Neural cell (in vitro differentiated cells): ENCODE results near the gene RIPOR1. TPM values are rescaled to one million over a fixed set of nuclear protein-coding genes. Genes with fewer than 3 reads are reported as not detected.

Source experiments
- H2AFZ ChIP-seq: fragments of 200-600, 300-800 bp; sonication (generic), shearing (Covaris generic); 2 replicates; pipeline ENCODE4 v1.6.0; 2014; ENCODE audit warnings: low read depth, mild to moderate bottlenecking, antibody characterized with exemption, low read length, moderate library complexity
- H3F3A ChIP-seq: fragments of 200-600 bp; shearing (Covaris generic); 2 replicates; pipeline ENCODE4 v1.6.1; 2016; ENCODE audit warnings: mild to moderate bottlenecking, moderate library complexity, mixed read lengths, antibody characterized with exemption, low read length; ENCODE audit not compliant: insufficient read depth, poor library complexity, severe bottlenecking
- H3K27ac ChIP-seq: fragments of 200-600, 300-800 bp; sonication (generic), shearing (Covaris generic); 2 replicates; pipeline ENCODE4 v1.5.1; 2014; ENCODE audit warnings: mild to moderate bottlenecking, low read length, moderate library complexity
- H3K27me3 ChIP-seq: fragments of 300-800, 200-600 bp; sonication (generic), shearing (Covaris generic); 2 replicates; pipeline ENCODE4 v1.6.0; 2014; ENCODE audit warnings: mild to moderate bottlenecking, low read depth, low read length, moderate library complexity; ENCODE audit not compliant: insufficient read depth
- H3K36me3 ChIP-seq: fragments of 300-800, 200-600 bp; sonication (generic), shearing (Covaris generic); 2 replicates; pipeline ENCODE4 v1.5.1; 2014; ENCODE audit warnings: mild to moderate bottlenecking, antibody characterized with exemption, low read length, moderate library complexity; ENCODE audit not compliant: insufficient read depth
- H3K4me2 ChIP-seq: fragments of 300-800, 200-600 bp; sonication (generic), shearing (Covaris generic); 2 replicates; pipeline ENCODE4 v1.6.0; 2014; ENCODE audit warnings: mild to moderate bottlenecking, low read length
- H3K4me3 ChIP-seq: fragments of 300-800, 200-600 bp; sonication (generic), shearing (Covaris generic); 2 replicates; pipeline ENCODE4 v1.5.1; 2014; ENCODE audit warnings: mild to moderate bottlenecking, low read length, moderate library complexity
- H3K79me2 ChIP-seq: fragments of 200-600 bp; shearing (Covaris generic); replicated peaks from 2 replicates; pipeline ENCODE4 v1.6.0; 2014; ENCODE audit warnings: mild to moderate bottlenecking, low read length, moderate library complexity; ENCODE audit not compliant: insufficient read depth
- H3K9ac ChIP-seq: fragments of 300-800, 200-600 bp; sonication (generic), shearing (Covaris generic); 2 replicates; pipeline ENCODE4 v1.6.1; 2016; ENCODE audit warnings: mild to moderate bottlenecking, low read length, mixed read lengths
- H3K9me2 ChIP-seq: fragments of 200-600 bp; shearing (Covaris generic); 2 replicates; pipeline ENCODE4 v1.6.1; 2016; ENCODE audit warnings: mild to moderate bottlenecking, low read length, mixed read lengths; ENCODE audit not compliant: insufficient read depth
- H3K9me3 ChIP-seq: fragments of 200-600, 300-800 bp; sonication (generic), shearing (Covaris generic); 2 replicates; pipeline ENCODE4 v1.6.1; 2016; ENCODE audit warnings: mild to moderate bottlenecking, mixed run types, low read length, moderate library complexity, mixed read lengths
- H4K20me1 ChIP-seq: fragments of 200-600 bp; shearing (Covaris generic); 2 replicates; pipeline ENCODE4 v1.6.1; 2016; ENCODE audit warnings: mild to moderate bottlenecking, mixed run types; ENCODE audit not compliant: insufficient read depth
- CTCF ChIP-seq: fragments of 450-650 bp; IDR thresholded peaks from 2 replicates; pipeline ENCODE4 v1.5.1; 2014; ENCODE audit warnings: antibody characterized with exemption, mild to moderate bottlenecking, moderate library complexity; ENCODE audit not compliant: poor library complexity, severe bottlenecking
- EP300 ChIP-seq: fragments of 450-650 bp; conservative IDR thresholded peaks from 2 replicates; pipeline ENCODE4 v1.6.1; 2014; ENCODE audit warnings: antibody characterized with exemption, mild to moderate bottlenecking, moderate library complexity; ENCODE audit not compliant: poor library complexity, severe bottlenecking
- EZH2 ChIP-seq: fragments of 200-600, 300-800 bp; shearing (Covaris generic), sonication (generic); IDR thresholded peaks from 2 replicates; pipeline ENCODE4 v1.6.1; 2014; ENCODE audit warnings: antibody characterized with exemption, low read length, borderline replicate concordance, mild to moderate bottlenecking; ENCODE audit not compliant: insufficient read depth, poor library complexity, severe bottlenecking
- MXI1 ChIP-seq: fragments of 450-650 bp; conservative IDR thresholded peaks from 2 replicates; pipeline ENCODE4 v1.6.1; 2014; ENCODE audit warnings: antibody characterized with exemption, mild to moderate bottlenecking; ENCODE audit not compliant: poor library complexity, severe bottlenecking
- POLR2AphosphoS5 ChIP-seq: IDR thresholded peaks from 2 replicates; pipeline ENCODE4 v1.6.1; 2012
- RAD21 ChIP-seq: fragments of 450-650 bp; conservative IDR thresholded peaks from 2 replicates; pipeline ENCODE4 v1.6.1; 2014; ENCODE audit warnings: antibody characterized with exemption, mild to moderate bottlenecking, moderate library complexity
- REST ChIP-seq: IDR thresholded peaks from 2 replicates; pipeline ENCODE4 v1.6.1; 2012; ENCODE audit warnings: borderline replicate concordance
- SMC3 ChIP-seq: fragments of 450-650 bp; conservative IDR thresholded peaks from 2 replicates; pipeline ENCODE4 v1.6.1; 2014; ENCODE audit warnings: antibody characterized with exemption, mild to moderate bottlenecking, moderate library complexity; ENCODE audit not compliant: poor library complexity
- TAF1 ChIP-seq: IDR thresholded peaks from 2 replicates; pipeline ENCODE4 v1.6.1; 2012; ENCODE audit warnings: low read depth
- polyA plus RNA-seq: library from polyadenylated mRNA; depleted of rRNA; stranded (reverse); fragments of >200 nt; gene quantifications from 2 replicates; pipeline ENCODE4 v1.2.3, GENCODE V29; 2014

Gene RIPOR1
- polyA plus RNA-seq, 1 donor from 2014 or later: 13.2 TPM

GRCh38 chr16:67525176-67525860 lies 3.3 kb upstream of the RIPOR1 start:
- Histone ChIP-seq H3K36me3 (no peaks in the 10 kb centered on the region), H3K27me3 (no peaks in the 10 kb centered on the region), H4K20me1 (no peaks in the 10 kb centered on the region), H3K9me3 (no peaks in the 10 kb centered on the region), H3K9me2 (no peaks in the 10 kb centered on the region), H3K27ac (no peak overlapping the region), H2AFZ (no peak overlapping the region), H3K4me3 (no peak overlapping the region), H3F3A (no peaks in the 10 kb centered on the region), H3K4me2 (no peak overlapping the region), H3K9ac (no peak overlapping the region), H3K79me2 (peaks cover 6% of the 10 kb centered on the region)
- TF ChIP-seq CTCF (no peak), REST (no peak), TAF1 (no peak), MXI1 (no peak), EZH2 (no peak), POLR2AphosphoS5 (no peak), EP300 (no peak), RAD21 (no peak)

- Histone ChIP-seq H3K4me2 (no peak overlapping the region), H3K79me2 (peaks cover 16% of the 10 kb centered on the region), H2AFZ (no peak overlapping the region), H3K9ac (no peak overlapping the region), H3K9me3 (no peaks in the 10 kb centered on the region), H3K36me3 (no peaks in the 10 kb centered on the region), H3K9me2 (no peaks in the 10 kb centered on the region), H3K27ac (no peak overlapping the region), H3F3A (no peaks in the 10 kb centered on the region), H3K4me3 (no peak overlapping the region), H4K20me1 (no peaks in the 10 kb centered on the region), H3K27me3 (no peaks in the 10 kb centered on the region)
- TF ChIP-seq REST: no peak
- TF ChIP-seq EP300: no peak
- no peak for TF ChIP-seq EZH2
- TF ChIP-seq MXI1: no peak
- no peak for TF ChIP-seq POLR2AphosphoS5
- no peak for TF ChIP-seq RAD21
- no peak for TF ChIP-seq TAF1
- TF ChIP-seq SMC3: no peak
- no peak for TF ChIP-seq CTCF
Observed at GRCh38 chr16:67526149-67526791, 2.4 kb upstream of the RIPOR1 start.
